Measurements from ENCODE around the gene STARD9. TPM values are rescaled to one million over a fixed set of nuclear protein-coding genes. Genes with fewer than 3 reads are reported as not detected.
"Not testable (repeated sequence)": the region's sequence is repeated elsewhere in the genome, so short reads cannot be mapped to it uniquely, and the experiment has no call there.

The STARD9 gene
- total RNA-seq, 2 donors from 2014 or later: 19.0 to 20.8 TPM

DNA sequence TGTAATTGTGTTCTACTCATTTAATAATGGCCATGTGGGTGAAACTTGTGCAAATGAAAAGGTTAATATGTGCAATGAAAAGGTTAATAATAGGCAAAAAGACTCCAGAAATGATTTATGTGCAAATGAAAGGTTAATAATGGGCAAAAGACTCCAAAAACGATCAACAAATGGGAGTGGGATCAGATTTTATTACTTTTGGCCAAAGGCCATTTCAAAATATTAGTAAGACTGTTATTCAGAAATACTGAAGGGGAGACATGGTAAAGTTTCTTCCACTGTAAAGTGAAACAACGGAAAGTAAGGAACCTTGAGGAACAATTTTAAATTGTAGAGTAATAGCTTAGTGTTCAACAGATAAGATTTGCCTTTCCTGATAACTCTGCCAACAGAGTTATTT is 40.7 kb downstream of the STARD9 start:
- DNase-seq (ENCODE audit: low spot score): no peak
- intact Hi-C loops (cut with DNase I): no loop called here

GRCh38 chr15:42619656-42620371 is 44.4 kb downstream of the STARD9 start:
- DNase-seq (ENCODE audit: low spot score): no peak
- intact Hi-C loops (cut with DNase I): no loop called here

DNA sequence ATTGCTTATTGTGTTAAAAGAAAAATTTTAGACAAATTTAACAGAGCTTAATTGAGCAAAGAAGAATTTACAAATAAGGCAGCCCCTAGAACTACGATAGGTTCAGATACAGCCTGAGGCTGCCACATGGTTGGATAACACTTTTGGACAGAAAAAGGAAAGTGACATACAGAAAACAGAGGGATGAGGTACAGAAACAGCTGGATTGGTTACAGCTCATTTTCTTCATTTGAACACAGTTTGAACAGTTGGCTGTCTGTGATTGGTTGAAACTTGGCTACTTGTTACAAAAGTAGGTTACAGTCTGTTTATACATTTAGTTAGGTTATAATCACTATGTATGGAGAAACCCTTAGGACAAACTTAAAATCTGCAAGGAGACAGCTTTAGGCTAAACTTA is 46.0 kb downstream of the STARD9 start:
- intact Hi-C loops (cut with DNase I): no loop called here

DNA sequence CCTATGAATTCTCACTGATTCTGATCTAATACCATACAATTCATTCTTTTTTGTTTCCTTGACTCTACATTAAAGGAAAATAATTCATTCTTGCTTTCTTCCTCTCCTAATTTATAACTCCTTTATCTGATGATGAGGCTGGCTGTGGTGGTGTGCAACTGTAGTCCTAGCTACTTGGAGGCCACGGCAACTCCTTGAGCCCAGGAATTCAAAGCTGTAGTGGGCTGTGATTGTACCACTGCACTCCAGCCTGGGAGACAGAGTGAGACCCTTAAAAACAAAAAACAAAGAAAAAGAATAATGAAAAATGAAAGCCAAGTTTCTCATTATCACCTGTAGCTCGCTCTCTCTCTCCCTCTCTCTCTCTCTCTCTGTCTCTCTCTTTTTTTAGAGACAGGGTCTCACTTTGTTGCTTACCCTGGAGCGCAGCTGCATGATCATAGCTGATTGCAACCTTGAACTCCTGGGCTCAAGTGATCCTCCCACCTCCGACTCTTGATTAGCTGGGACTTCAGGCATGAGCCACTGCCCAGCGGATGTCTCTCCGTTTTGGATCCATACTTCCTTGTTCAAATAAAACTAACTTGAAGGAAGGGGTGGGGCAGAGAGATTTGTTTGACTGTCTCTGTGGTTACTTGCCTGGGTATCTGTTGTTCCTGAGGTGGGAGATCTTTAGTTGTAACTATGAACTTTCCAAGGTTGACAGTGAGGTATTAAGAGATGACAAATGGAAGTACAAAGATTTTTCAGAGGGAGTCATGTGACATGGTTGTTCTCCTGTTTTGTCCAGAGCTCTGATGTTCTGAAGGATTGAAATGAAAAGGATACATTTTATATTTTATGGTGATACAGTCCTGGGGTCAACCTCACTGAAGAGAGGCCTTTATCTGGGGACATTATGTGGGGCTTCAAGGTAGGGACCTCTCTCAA is 46.9 kb downstream of the STARD9 start:
- intact Hi-C loops (cut with DNase I): no loop called here
- DNase-seq (ENCODE audit: low spot score): no peak

More for the DNA sequence above, 46.0 kb downstream of the STARD9 start:
- no peak for DNase-seq (ENCODE audit: low spot score)

DNA sequence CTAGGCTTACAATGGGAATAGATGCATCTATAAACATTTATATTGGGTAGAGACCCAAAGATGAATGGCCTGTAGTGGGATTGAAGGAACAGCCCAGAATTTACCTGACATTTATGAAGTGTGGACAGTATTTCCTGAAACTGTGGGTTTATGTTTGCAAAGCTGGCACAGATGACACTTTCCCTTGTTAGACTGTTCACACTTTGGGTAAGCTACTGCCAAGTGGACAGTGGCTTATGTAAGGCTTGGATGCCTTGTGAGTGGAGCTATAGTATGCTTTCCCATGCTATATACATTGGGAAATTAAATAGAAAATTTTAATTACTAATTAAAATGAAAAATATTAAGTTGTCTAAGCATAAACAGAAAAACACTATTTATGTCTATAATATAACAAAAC is 48.5 kb downstream of the STARD9 start:
- intact Hi-C loops (cut with DNase I): no loop called here
- no peak for DNase-seq (ENCODE audit: low spot score)

DNA sequence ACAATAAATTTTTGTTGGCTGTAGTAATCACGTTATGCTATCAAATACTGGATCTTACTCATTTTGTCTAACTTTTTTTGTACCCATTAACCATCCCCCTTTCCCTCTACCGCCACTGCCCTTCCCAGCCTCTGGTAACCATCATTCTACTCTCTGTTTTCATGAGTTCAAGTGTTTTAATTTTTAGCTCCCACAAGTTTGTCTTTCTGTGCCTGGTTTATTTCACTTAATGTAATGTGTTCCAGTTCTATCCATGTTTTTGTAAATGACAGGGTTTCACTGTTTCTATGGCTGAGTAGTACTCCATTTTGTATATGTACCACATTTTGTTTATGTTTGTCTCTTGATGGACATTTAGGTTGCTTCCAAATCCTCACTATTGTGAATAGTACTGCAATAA is 52.1 kb downstream of the STARD9 start:
- no peak for DNase-seq (ENCODE audit: low spot score)
- intact Hi-C loops (cut with DNase I): no loop called here

DNA sequence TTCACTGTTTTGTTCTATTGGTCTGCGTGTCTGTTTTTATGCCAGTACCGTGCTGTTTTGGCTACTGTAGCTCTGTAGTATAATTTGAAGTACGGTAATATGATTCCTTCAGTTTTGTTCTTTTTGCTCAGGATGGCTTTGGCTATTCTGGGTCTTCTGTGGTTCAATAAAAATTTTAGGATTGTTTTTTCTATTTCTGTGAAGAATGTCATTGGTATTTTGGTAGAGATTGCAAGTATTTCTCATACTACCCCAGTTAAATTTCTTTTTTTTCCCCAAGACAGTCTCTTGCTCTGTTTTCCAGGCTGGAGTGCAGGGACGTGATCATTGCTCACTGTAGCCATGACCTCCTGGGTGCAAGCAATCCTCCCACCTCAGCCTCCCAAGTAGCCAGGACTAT is 53.4 kb downstream of the STARD9 start:
- intact Hi-C loops (cut with DNase I): no loop called here
- no peak for DNase-seq (ENCODE audit: low spot score)

GRCh38 chr15:42632105-42632675 is 56.8 kb downstream of the STARD9 start:
- no peak for DNase-seq (ENCODE audit: low spot score)
- intact Hi-C loops (cut with DNase I): no loop called here

DNA sequence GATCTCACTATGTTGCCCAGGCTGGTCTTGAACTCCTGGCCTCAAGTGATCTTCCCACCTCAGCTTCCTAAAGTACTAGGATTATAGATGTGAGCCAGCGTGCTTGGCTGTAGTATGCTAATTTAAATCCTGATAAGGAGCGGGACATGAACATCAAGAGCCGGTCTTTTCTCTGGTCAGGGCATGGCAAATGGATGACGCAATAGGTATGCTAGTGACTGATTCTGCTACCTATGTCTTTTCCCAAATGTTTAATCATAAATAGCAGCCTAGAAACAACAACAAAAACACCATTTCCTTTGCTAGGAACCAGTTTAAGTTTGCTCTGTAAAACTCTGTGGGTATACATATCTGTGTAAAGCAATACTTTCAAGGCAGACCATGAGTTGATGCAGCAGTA is 64.7 kb downstream of the STARD9 start:
- DNase-seq (ENCODE audit: low spot score): no peak
- intact Hi-C loops (cut with DNase I): loop anchor here in 1 of 2 donors (10.0 kb wide), 1 partner anchor 65 kb away; the partner anchor contains the start of gene STARD9

GRCh38 chr15:42650208-42651066 is 75.0 kb downstream of the STARD9 start:
- intact Hi-C loops (cut with DNase I): loop anchor here in 1 of 2 donors (10.0 kb wide), 1 partner anchor 106 kb away; the partner anchor contains the start of genes HAUS2 and LRRC57
- DNase-seq (ENCODE audit: low spot score): no peak

DNA sequence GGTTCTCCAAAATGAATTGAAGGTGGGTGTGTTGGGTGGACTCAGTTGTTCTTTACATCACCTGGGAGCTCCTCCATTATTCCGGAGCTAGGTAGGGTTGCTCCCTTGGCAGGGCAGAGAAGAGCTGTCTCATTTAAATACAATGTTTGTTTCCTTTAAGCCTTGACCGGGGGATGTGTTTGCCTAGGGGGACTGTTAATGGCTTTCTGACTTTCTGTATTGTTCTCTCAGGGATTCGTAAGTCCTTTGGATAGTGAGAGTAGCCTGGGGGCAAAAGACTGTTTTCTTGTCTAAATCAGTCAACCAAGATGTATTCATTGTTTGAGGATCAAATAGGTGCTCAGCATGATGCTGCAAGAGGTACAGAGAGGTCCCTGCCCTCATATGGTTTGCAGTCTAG is 90.4 kb downstream of the STARD9 start:
- no peak for DNase-seq (ENCODE audit: low spot score)
- intact Hi-C loops (cut with DNase I): loop anchor here in 1 of 2 donors (10.0 kb wide), 1 partner anchor 131 kb away; no protein-coding TSS in a partner anchor

GRCh38 chr15:42667855-42668254 is 92.4 kb downstream of the STARD9 start:
- intact Hi-C loops (cut with DNase I): loop anchor here in 1 of 2 donors (10.0 kb wide), 1 partner anchor 133 kb away; no protein-coding TSS in a partner anchor

DNA sequence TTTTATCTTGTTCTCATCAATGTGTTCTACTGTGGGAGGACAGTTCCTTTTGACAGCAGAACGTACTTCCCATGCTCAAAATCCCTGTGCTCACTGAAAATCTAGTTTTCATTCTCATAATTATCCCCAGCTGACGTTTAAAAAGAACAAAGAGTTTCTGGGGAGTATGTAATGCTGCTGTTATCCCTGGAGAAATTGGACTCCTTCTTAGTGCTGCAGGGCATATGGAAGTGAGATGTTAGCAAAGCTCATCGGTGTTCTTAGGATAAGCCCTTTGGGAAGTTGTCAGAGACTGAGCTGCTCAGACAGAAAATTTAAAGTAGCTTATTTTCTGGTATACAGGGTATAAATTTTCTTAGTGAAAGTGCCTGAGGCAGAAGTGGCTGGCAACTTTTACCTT is 95.0 kb downstream of the STARD9 start:
- intact Hi-C loops (cut with DNase I): no loop called here
- DNase-seq (ENCODE audit: low spot score): no peak

More at GRCh38 chr15:42667855-42668254, 92.4 kb downstream of the STARD9 start:
- no peak for DNase-seq (ENCODE audit: low spot score)

GRCh38 chr15:42672444-42672843 is 97.0 kb downstream of the STARD9 start:
- no peak for DNase-seq (ENCODE audit: low spot score)
- intact Hi-C loops (cut with DNase I): no loop called here

DNA sequence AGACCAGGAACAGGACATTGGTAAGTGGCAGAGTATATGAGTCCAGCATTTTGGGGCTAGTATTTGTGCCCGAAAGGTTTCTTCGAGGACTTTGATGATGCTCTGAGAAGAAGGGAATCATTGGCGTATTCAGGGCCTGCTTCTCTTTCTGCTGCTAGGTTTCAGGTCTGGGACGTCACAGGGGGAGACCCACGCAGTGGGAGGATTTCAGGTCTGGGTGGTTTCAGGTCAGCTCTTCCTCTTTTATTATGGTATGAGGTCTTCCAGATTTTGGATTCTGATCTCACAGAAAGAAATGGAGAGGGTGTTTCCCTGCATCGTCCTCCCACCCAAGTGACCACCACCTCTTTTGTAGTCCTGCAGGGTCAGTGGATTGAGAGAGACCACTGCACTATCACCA is 99.1 kb downstream of the STARD9 start:
- no peak for DNase-seq (ENCODE audit: low spot score)
- intact Hi-C loops (cut with DNase I): no loop called here

GRCh38 chr15:42675021-42675420 is 99.6 kb downstream of the STARD9 start:
- no peak for DNase-seq (ENCODE audit: low spot score)
- intact Hi-C loops (cut with DNase I): no loop called here

GRCh38 chr15:42679285-42680141 is 104.1 kb downstream of the STARD9 start:
- DNase-seq (ENCODE audit: low spot score): no peak
- intact Hi-C loops (cut with DNase I): no loop called here

GRCh38 chr15:42680142-42680482 is 104.7 kb downstream of the STARD9 start:
- DNase-seq (ENCODE audit: low spot score); intact Hi-C loops (cut with DNase I): not testable (repeated sequence)

Measured in posterior vena cava (tissue), 2 donors.